ENCODE data around the gene KDM4B. TPM values are rescaled to one million over a fixed set of nuclear protein-coding genes. Genes with fewer than 3 reads are reported as not detected.

Gene KDM4B
- polyA plus RNA-seq, 3 donors = 6.4 to 22.7 (median 12.7) TPM

GRCh38 chr19:4987256-4987655 is 18.3 kb downstream of the KDM4B start:
- Mint-ChIP-seq H3K4me1 (peaks cover 2% of the 10 kb centered on the region), H3K36me3 (peaks cover 18 to 43% of the 10 kb centered on the region in 2 donors), H3K4me3 (no peak overlapping the region), H3K27me3 (ENCODE audit: low read depth in 3 of 3) (peaks cover 0 to 3% (median 2%) of the 10 kb centered on the region in 3 donors), H3K9me3 (peaks cover 0 to 11% (median 0%) of the 10 kb centered on the region in 7 donors), H3K27ac (no peak overlapping the region)
- Histone ChIP-seq H3K27me3 (ENCODE audit: control insufficient read depth in 2 of 2, insufficient read depth in 2 of 2, low read length in 2 of 2) (no peaks in the 10 kb centered on the region), H3K27ac (ENCODE audit: low read depth in 1 of 2, low read length in 2 of 2) (no peak overlapping the region), H2AFZ (ENCODE audit: insufficient read depth, low read depth, low read length, poor library complexity, severe bottlenecking) (no peak overlapping the region), H3K79me2 (ENCODE audit: insufficient read depth, low read length) (peaks cover 91% of the 10 kb centered on the region), H3K36me3 (replicated peaks in 1 of 2; ENCODE audit: control insufficient read depth in 1 of 2, insufficient read depth in 2 of 2, low read length in 2 of 2) (peaks cover 10 to 14% of the 10 kb centered on the region in 2 donors), H3K4me1 (ENCODE audit: control insufficient read depth in 1 of 2, insufficient read depth in 2 of 2, low read length in 2 of 2) (no peaks in the 10 kb centered on the region), H3K4me2 (replicated peaks; ENCODE audit: extremely low read depth, low read length, poor library complexity, severe bottlenecking) (no peak overlapping the region), H3K4me3 (replicated peaks in 1 of 3; ENCODE audit: low read depth in 2 of 3, low read length in 3 of 3) (no peak overlapping the region), H3K9me3 (replicated peaks in 1 of 2; ENCODE audit: control insufficient read depth in 1 of 2, insufficient read depth in 1 of 2, low read length in 2 of 2) (peaks cover 0 to 6% of the 10 kb centered on the region in 2 donors), H3K9ac (ENCODE audit: insufficient read depth, low read length, poor library complexity, severe bottlenecking) (no peak overlapping the region), H4K20me1 (ENCODE audit: insufficient read depth, low read length) (peaks cover 100% of the 10 kb centered on the region)
- no peak for TF ChIP-seq CTCF (IDR thresholded peaks at IDR 0.05)
- no peak for DNase-seq
- intact Hi-C loops (cut with micrococcal nuclease) = no loop called here
- 93% methylated on average over 8 of the region's 11 CpGs for WGBS (ENCODE audit: insufficient coverage)

DNA sequence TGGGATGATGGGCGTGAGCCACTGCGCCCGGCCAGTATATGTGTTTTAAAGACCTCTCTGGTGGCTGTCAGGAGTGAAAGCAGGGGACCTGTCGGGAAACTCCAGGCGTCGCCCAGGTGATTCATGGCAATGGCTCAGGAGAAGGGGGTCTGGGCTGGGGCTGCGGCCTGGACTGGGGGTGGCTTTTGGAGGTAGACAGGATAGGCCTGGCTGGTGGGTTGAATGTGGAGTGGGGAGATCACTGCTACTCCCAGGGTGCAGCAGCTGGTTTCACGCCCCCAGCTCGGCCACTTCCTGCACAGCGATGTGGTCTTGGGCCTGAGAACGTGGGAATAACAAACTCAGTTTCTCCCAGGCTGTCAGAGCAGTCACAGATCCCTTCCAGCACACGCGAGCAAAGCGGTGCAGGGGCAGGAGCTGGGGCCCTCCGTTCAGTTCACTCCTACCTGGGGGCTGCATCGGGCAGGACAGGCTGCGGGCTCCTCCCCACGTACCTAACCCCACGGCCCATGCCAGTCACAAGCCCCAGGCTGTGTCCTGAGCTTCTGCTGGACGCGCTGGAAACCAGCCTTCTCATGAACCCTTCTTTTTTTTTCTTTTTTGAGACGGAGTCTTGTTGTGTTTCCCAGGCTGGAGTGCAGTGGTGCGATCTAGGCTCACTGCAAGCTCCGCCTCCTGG is 18.9 kb downstream of the KDM4B start:
- Histone ChIP-seq H3K4me2 (replicated peaks; ENCODE audit: extremely low read depth, low read length, poor library complexity, severe bottlenecking) (no peak overlapping the region), H3K9me3 (replicated peaks in 1 of 2; ENCODE audit: control insufficient read depth in 1 of 2, insufficient read depth in 1 of 2, low read length in 2 of 2) (peaks cover 0 to 6% of the 10 kb centered on the region in 2 donors), H3K36me3 (replicated peaks in 1 of 2; ENCODE audit: control insufficient read depth in 1 of 2, insufficient read depth in 2 of 2, low read length in 2 of 2) (peaks cover 10 to 13% of the 10 kb centered on the region in 2 donors), H3K27ac (ENCODE audit: low read depth in 1 of 2, low read length in 2 of 2) (no peak overlapping the region), H3K9ac (ENCODE audit: insufficient read depth, low read length, poor library complexity, severe bottlenecking) (no peak overlapping the region), H3K79me2 (ENCODE audit: insufficient read depth, low read length) (peaks cover 94% of the 10 kb centered on the region), H2AFZ (ENCODE audit: insufficient read depth, low read depth, low read length, poor library complexity, severe bottlenecking) (no peak overlapping the region), H3K4me1 (ENCODE audit: control insufficient read depth in 1 of 2, insufficient read depth in 2 of 2, low read length in 2 of 2) (no peaks in the 10 kb centered on the region), H3K4me3 (replicated peaks in 1 of 3; ENCODE audit: low read depth in 2 of 3, low read length in 3 of 3) (no peak overlapping the region), H4K20me1 (ENCODE audit: insufficient read depth, low read length) (peaks cover 100% of the 10 kb centered on the region), H3K27me3 (ENCODE audit: control insufficient read depth in 2 of 2, insufficient read depth in 2 of 2, low read length in 2 of 2) (no peaks in the 10 kb centered on the region)
- intact Hi-C loops (cut with micrococcal nuclease) = no loop called here
- WGBS (ENCODE audit: insufficient coverage) = 95% methylated on average over 21 of the region's 24 CpGs
- peaks cover 14 to 39% of the 10 kb centered on the region in 2 donors for H3K36me3 Mint-ChIP-seq
- H3K4me3 Mint-ChIP-seq = no peak overlapping the region
- no peak for TF ChIP-seq CTCF (IDR thresholded peaks at IDR 0.05)
- peaks cover 0 to 3% (median 2%) of the 10 kb centered on the region in 3 donors for H3K27me3 Mint-ChIP-seq (ENCODE audit: low read depth in 3 of 3)
- peak overlapping the region in 1 of 7 donors; percentile 30 for H3K27ac Mint-ChIP-seq
- no peak for DNase-seq
- peaks cover 2% of the 10 kb centered on the region for H3K4me1 Mint-ChIP-seq
- peaks cover 0 to 11% (median 0%) of the 10 kb centered on the region in 7 donors for H3K9me3 Mint-ChIP-seq

All from CD14-positive monocyte (primary cell).